GM12865 (cell line): ENCODE measurements around the gene RNU4-1.
A peak's percentile ranks its signal among the peaks of the same experiment; 100 is the strongest.
"Not testable (repeated sequence)": the region's sequence is repeated elsewhere in the genome, so short reads cannot be mapped to it uniquely, and the experiment has no call there.

Experiments
- DNase-seq: peaks from one replicate; pipeline ENCODE4 v3.0.0; 2010; ENCODE audit warnings: low read depth
- H3K4me3 ChIP-seq: 2 replicates; pipeline ENCODE4 v1.5.1; 2011; ENCODE audit warnings: mild to moderate bottlenecking, low read depth, low read length, control low read depth
- TF ChIP-seq, protein P1 (sequence below): IDR thresholded peaks from 2 replicates; pipeline ENCODE4 v1.5.1; 2011; ENCODE audit warnings: low read length, control low read depth, low read depth, inconsistent platforms; ENCODE audit not compliant: insufficient read depth; ENCODE audit errors: missing control alignments

RNU4-1 gene

DNA sequence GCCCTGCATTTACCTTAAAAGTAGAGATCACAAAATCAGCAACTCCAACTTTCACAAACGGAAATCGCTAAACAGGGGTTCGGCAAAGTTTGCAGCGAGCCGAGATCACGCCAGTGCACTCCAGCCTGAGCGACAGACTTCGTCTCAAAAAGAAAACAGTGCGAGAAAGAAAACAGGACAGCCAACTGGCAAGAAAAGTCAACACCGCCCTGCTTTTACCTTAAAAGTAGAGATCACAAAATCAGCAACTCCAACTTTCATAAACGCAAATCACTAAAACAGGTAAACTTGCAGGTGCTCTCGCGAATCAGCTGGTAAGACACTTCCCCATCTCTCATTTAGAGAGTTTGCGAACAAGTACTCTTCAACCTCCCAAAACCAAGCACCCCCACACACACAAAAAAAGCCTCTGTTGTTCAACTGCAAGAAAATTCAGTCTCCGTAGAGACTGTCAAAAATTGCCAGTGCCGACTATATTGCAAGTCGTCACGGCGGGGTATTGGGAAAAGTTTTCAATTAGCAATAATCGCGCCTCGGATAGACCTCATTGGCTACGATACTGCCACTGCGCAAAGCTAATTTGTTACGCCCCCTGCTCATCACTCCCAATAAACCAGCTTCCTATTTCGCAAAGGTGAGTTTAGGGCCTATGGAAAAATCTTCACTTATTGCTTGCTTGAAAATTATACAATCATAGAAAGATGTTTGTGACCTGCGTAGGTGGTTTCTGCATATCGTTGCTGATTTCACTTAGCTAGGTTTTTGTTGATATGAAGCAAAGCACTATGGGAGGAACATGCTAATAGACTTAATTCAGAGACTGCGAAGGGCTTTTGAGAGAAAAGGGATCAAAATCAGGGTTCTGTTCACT lies at the start of gene RNU4-1:
RNU4-1 (minus strand) TSS at position 577 of the 871 bp plus-strand sequence.
- H3K4me3 ChIP-seq = peak within 1 kb of the TSS; percentile 60
- DNase-seq = peak; percentile 98
- TF ChIP-seq, protein P1, sequence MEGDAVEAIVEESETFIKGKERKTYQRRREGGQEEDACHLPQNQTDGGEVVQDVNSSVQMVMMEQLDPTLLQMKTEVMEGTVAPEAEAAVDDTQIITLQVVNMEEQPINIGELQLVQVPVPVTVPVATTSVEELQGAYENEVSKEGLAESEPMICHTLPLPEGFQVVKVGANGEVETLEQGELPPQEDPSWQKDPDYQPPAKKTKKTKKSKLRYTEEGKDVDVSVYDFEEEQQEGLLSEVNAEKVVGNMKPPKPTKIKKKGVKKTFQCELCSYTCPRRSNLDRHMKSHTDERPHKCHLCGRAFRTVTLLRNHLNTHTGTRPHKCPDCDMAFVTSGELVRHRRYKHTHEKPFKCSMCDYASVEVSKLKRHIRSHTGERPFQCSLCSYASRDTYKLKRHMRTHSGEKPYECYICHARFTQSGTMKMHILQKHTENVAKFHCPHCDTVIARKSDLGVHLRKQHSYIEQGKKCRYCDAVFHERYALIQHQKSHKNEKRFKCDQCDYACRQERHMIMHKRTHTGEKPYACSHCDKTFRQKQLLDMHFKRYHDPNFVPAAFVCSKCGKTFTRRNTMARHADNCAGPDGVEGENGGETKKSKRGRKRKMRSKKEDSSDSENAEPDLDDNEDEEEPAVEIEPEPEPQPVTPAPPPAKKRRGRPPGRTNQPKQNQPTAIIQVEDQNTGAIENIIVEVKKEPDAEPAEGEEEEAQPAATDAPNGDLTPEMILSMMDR = no peak

DNA sequence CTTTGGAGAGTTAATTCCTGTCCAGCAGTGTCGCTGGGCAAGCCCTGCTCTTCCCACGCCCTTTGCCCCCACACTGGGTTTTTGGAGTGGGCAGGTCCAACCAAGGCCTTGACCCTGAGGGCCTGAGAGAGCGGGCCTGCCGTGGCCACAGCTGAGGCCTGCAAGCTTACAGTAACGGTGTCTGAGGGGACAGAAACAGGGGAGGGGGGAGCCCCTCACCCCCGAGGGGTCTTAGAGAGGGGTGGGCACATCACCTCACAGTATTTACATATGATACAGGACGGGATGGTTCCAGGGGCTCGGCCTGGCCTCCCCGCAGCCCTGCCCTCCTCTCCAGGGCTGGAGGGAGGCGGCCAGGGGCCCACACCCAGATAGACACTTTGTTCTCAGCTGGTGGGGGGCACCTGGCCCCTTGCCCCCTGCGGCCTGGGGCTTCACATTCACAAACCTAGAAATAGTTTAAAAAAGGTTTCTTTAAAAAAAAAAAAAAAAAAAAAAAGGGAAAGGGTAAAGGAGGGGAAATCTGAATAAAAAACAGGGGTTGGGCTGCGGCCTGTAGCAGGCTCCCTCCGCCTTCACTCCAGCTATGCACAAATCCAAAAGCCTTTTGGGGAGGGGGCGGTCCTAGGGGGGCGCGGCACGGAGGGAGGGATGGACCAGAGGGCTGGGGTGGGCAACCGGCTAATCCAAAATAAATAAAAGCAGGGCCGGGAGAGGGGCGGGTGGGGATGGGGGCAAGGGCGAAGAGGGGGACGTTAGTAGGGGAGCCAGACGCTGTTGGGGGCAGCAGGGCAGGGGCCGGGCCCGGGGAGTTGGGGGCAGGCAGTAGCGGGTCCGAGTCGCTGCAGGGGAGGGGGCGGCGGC lies 49.4 kb upstream of the RNU4-1 start:
- no peak overlapping the region for H3K4me3 ChIP-seq
- TF ChIP-seq, protein P1 = no peak
- no peak for DNase-seq

DNA sequence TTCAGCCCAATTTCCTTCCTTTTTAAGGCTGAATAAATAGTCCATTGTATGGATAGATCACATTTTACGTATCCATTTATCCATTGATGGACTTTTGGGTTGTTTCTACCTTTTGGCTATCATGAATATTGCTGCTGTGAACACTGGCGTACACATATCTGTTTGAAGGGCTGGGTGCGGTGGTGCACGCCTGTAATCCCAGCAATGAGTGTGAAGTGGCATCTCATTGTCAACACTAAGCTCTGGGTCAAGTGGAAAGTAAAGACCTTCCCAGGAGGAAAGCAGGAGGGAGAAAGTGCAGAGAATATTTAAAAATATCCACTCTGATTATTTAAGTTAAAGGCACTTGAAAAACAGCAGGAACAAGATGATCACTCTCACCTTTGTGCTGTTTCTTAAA lies 46.2 kb upstream of the RNU4-1 start:
- no peak overlapping the region for H3K4me3 ChIP-seq
- TF ChIP-seq, protein P1 = no peak
- no peak for DNase-seq

DNA sequence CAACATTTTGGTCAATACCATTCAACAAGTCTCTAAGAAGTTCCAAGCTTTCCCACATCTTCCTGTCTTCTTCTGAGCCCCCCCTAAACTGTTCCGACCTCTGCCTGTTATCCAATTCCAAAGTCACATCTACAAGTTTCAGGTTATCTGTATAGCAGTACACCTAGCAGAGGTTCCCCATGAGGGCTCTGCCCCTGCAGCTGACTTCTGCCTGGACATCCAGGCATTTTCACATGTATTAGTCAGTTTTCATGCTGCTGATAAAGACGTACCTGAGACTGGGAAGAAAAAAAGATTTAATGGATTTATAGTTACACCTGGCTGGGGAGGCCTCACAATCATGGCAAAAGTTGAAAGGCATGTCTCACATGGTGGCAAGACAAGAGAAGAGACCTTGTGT lies 44.7 kb upstream of the RNU4-1 start:
- DNase-seq = no peak
- TF ChIP-seq, protein P1 = no peak

DNA sequence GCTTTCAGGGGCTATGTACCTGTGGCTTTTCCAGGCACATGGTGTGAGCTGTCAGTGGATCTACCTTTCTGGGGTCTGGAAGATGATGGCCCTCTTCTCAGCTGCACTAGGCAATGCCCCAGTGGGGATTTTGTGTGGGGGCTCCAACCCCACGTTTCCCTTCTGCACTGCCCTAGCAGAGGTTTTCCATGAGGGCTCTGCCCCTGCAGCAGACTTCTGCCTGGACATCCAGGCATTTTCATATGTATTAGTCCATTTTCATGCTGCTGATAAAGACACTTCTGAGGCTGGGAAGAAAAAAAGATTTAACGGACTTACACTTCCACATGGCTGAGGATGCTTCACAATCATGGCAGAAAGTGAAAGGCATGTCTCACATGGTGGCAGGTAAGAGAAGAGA lies 43.4 kb upstream of the RNU4-1 start:
- not testable (repeated sequence) for H3K4me3 ChIP-seq, DNase-seq

More for the DNA sequence above, 44.7 kb upstream of the RNU4-1 start:
- H3K4me3 ChIP-seq = no peak overlapping the region

DNA sequence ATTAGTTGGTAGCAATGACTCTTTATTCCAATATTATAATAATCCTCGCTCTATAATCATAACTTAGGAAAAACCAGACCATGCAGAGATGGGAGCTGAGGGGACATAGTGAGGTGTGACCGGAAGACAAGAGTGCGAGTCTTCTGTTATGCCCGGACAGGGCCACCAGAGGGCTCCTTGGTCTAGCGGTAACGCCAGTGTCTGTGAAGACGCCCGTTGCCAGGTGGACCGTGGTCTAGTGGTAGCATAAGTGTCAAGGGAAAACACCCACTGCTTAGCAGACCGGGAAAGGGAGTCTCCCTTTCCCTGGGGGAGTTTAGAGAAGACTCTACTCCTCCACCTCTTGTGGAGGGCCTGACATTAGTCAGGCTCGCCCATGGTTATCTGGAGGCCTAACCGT lies 42.4 kb upstream of the RNU4-1 start:
- DNase-seq = peak; percentile 70
- TF ChIP-seq, protein P1 = peak; percentile 58
- not testable (repeated sequence) for H3K4me3 ChIP-seq

DNA sequence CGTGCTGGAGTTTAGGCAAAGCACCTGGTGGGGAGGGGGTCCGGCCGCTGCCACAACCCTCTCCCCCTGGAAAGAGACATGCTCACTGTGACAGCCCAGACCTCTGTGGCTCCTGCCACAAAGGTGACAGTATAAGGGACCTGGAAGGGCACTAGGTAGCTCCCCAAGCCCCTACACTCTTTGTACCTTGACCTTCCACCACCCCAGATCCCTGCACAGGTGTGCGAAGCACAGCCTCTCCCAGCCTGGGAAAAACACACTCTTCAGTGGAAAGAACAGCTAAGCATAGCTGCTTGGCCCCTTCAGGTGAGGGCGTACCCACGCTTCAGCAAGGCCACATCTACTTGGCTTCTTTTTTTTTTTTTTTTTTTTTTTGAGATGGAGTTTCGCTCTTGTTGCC lies 39.5 kb upstream of the RNU4-1 start:
- no peak overlapping the region for H3K4me3 ChIP-seq
- no peak for DNase-seq
- TF ChIP-seq, protein P1 = no peak
